ENCODE results near the gene TEP1.

The TEP1 gene

DNA sequence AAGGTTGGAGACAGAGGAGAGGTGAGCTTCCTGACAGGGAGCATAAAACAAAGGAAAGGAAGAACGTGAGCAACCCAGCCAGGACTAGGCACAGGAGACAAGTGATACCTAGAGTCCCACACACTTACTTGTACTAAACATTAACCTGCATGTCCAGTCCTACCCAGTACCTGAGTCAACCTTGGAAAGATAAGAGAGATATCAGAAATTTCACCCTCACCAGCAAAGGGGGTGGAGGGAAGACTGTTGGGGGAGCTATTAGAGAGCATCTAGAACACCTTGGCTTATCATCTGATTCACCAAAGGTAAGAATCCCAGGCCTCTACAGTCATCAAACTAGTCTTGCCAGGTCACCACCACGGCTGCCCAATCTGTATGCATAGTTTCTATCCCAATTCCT lies 11.6 kb upstream of the TEP1 start:
- TF ChIP-seq, protein P1, sequence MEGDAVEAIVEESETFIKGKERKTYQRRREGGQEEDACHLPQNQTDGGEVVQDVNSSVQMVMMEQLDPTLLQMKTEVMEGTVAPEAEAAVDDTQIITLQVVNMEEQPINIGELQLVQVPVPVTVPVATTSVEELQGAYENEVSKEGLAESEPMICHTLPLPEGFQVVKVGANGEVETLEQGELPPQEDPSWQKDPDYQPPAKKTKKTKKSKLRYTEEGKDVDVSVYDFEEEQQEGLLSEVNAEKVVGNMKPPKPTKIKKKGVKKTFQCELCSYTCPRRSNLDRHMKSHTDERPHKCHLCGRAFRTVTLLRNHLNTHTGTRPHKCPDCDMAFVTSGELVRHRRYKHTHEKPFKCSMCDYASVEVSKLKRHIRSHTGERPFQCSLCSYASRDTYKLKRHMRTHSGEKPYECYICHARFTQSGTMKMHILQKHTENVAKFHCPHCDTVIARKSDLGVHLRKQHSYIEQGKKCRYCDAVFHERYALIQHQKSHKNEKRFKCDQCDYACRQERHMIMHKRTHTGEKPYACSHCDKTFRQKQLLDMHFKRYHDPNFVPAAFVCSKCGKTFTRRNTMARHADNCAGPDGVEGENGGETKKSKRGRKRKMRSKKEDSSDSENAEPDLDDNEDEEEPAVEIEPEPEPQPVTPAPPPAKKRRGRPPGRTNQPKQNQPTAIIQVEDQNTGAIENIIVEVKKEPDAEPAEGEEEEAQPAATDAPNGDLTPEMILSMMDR (IDR thresholded peaks at IDR 0.05; ENCODE audit: insufficient read depth, low read length, poor library complexity, severe bottlenecking): no peak

GRCh38 chr14:20422886-20423285 lies 9.6 kb upstream of the TEP1 start:
- no peak overlapping the region for H3K4me3 ChIP-seq (replicated peaks; ENCODE audit: low read depth, low read length)
- TF ChIP-seq, protein P1 (IDR thresholded peaks at IDR 0.05; ENCODE audit: insufficient read depth, low read length, poor library complexity, severe bottlenecking): no peak
- no peaks in the 10 kb centered on the region for H3K27me3 ChIP-seq (replicated peaks; ENCODE audit: control insufficient read depth, insufficient read depth, low read length)
- DNase-seq (ENCODE audit: extremely low read depth, insufficient read length): no peak
- H3K36me3 ChIP-seq (ENCODE audit: control insufficient read depth, insufficient read depth, low read length): no peaks in the 10 kb centered on the region

More for the DNA sequence above, 11.6 kb upstream of the TEP1 start:
- Histone ChIP-seq H3K4me3 (replicated peaks; ENCODE audit: low read depth, low read length) (no peak overlapping the region), H3K36me3 (ENCODE audit: control insufficient read depth, insufficient read depth, low read length) (no peaks in the 10 kb centered on the region), H3K27me3 (replicated peaks; ENCODE audit: control insufficient read depth, insufficient read depth, low read length) (no peaks in the 10 kb centered on the region)
- no peak for DNase-seq (ENCODE audit: extremely low read depth, insufficient read length)

DNA sequence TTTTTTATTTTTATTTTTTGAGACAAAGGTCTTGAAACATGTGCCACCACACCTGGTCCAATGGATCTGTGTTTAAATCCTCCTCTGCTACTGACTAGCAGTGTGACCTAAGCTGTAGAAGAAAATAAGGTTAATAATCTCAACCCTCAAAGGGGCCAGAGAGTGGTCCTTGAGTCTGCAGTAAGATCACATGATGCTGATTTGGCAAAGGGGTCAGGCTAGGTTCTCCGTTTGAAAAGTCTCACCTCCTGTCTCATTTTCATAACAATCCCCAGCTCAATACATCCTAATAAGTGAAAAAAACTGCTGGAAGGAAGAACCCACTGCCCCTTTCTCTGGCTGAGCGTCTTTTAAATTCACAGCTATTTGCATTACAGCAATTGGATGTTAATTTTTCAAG lies 8.0 kb upstream of the TEP1 start:
- no peak for DNase-seq (ENCODE audit: extremely low read depth, insufficient read length)
- Histone ChIP-seq H3K4me3 (replicated peaks; ENCODE audit: low read depth, low read length) (no peak overlapping the region), H3K36me3 (ENCODE audit: control insufficient read depth, insufficient read depth, low read length) (no peaks in the 10 kb centered on the region), H3K27me3 (replicated peaks; ENCODE audit: control insufficient read depth, insufficient read depth, low read length) (no peaks in the 10 kb centered on the region)
- TF ChIP-seq, protein P1 (IDR thresholded peaks at IDR 0.05; ENCODE audit: insufficient read depth, low read length, poor library complexity, severe bottlenecking): no peak

DNA sequence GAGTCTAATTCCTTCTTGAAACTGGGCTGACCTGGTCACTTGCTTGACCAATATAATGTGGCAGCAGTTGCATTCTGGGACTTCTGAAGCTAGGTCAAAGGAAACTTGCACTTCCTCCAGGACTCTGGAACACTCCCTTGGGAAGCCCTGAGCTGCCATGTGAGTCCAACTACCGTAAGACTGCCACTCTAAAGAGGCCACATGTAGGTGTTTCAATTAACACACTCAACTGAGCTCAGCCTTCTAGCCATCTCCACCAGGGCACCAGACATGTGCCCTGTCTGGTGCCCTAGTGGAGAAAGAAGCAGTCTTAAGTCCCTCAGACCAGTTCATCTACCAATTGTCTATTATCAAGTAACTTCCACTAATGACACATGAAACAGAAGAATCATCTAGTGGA lies 6.1 kb upstream of the TEP1 start:
- no peak overlapping the region for H3K4me3 ChIP-seq (replicated peaks; ENCODE audit: low read depth, low read length)
- DNase-seq (ENCODE audit: extremely low read depth, insufficient read length): no peak
- TF ChIP-seq, protein P1 (IDR thresholded peaks at IDR 0.05; ENCODE audit: insufficient read depth, low read length, poor library complexity, severe bottlenecking): no peak
- no peaks in the 10 kb centered on the region for H3K27me3 ChIP-seq (replicated peaks; ENCODE audit: control insufficient read depth, insufficient read depth, low read length)
- no peaks in the 10 kb centered on the region for H3K36me3 ChIP-seq (ENCODE audit: control insufficient read depth, insufficient read depth, low read length)

DNA sequence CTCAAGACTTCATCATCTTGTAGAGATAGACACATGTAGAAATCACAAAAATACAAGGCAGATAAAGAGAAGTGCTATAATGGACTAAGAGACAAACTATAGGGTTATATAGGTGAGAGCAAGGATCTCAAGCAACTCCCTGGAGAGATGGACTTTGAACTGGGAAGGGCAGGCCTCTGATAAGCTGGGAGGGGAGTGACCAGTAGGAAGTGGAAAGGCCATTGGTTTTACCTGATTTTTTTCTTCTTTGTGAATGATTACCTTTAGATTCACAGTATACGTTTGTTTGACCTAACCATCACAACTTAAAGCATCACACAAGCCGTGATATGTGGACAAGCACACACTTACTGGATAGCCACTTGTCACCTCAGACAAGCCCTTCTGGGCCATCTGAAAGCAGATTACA lies 5.2 kb upstream of the TEP1 start:
- TF ChIP-seq, protein P1 (IDR thresholded peaks at IDR 0.05; ENCODE audit: insufficient read depth, low read length, poor library complexity, severe bottlenecking): no peak
- no peaks in the 10 kb centered on the region for H3K36me3 ChIP-seq (ENCODE audit: control insufficient read depth, insufficient read depth, low read length)
- H3K27me3 ChIP-seq (replicated peaks; ENCODE audit: control insufficient read depth, insufficient read depth, low read length): no peaks in the 10 kb centered on the region
- no peak for DNase-seq (ENCODE audit: extremely low read depth, insufficient read length)
- H3K4me3 ChIP-seq (replicated peaks; ENCODE audit: low read depth, low read length): no peak overlapping the region
